Middle frontal gyrus (tissue), 1 donor: Measurements from ENCODE around the gene BICC1.

ENCODE experiments used
- DNase-seq: peaks from one replicate; pipeline ENCODE4 v3.0.0-alpha.2; 2015; ENCODE audit warnings: low spot score; ENCODE audit errors: extremely low spot score

BICC1 gene

GRCh38 chr10:58647376-58648112 is 134.9 kb downstream of the BICC1 start:
- DNase-seq: no peak

GRCh38 chr10:58648131-58648530 is 135.5 kb downstream of the BICC1 start:
- DNase-seq: no peak

- DNase-seq: no peak
Measured at GRCh38 chr10:58651040-58651439, 138.4 kb downstream of the BICC1 start.

- DNase-seq: no peak
Measured at GRCh38 chr10:58651742-58652141, 139.1 kb downstream of the BICC1 start.

- DNase-seq: no peak
Measured at GRCh38 chr10:58653139-58653538, 140.5 kb downstream of the BICC1 start.

- no peak for DNase-seq
Measured at GRCh38 chr10:58660575-58661255, 148.0 kb downstream of the BICC1 start.

GRCh38 chr10:58661336-58661735 is 148.7 kb downstream of the BICC1 start:
- no peak for DNase-seq

GRCh38 chr10:58661902-58662301 is 149.2 kb downstream of the BICC1 start:
- no peak for DNase-seq

- DNase-seq: no peak
Measured at GRCh38 chr10:58662314-58662713, 149.6 kb downstream of the BICC1 start.

GRCh38 chr10:58665361-58665760 is 152.7 kb downstream of the BICC1 start:
- no peak for DNase-seq

- DNase-seq: no peak
Measured at GRCh38 chr10:58666024-58666423, 153.4 kb downstream of the BICC1 start.

- no peak for DNase-seq
Measured at GRCh38 chr10:58667658-58668310, 155.1 kb downstream of the BICC1 start.

GRCh38 chr10:58672845-58673244 is 160.2 kb downstream of the BICC1 start:
- no peak for DNase-seq

- no peak for DNase-seq
Measured at GRCh38 chr10:58674251-58674650, 161.6 kb downstream of the BICC1 start.

- no peak for DNase-seq
Measured at GRCh38 chr10:58675321-58675720, 162.6 kb downstream of the BICC1 start.

- DNase-seq: no peak
Measured at GRCh38 chr10:58691528-58691927, 178.9 kb downstream of the BICC1 start.

- DNase-seq: no peak
Measured at GRCh38 chr10:58693919-58694318, 181.2 kb downstream of the BICC1 start.

GRCh38 chr10:58695022-58695421 is 182.3 kb downstream of the BICC1 start:
- DNase-seq: no peak

GRCh38 chr10:58696736-58697135 is 184.1 kb downstream of the BICC1 start:
- no peak for DNase-seq

GRCh38 chr10:58697691-58698090 is 185.0 kb downstream of the BICC1 start:
- DNase-seq: no peak

GRCh38 chr10:58698777-58699356 is 186.2 kb downstream of the BICC1 start:
- DNase-seq: no peak

GRCh38 chr10:58700591-58700990 is 187.9 kb downstream of the BICC1 start:
- DNase-seq: no peak
